ENCODE data around the gene PLIN5. TPM values are rescaled to one million over a fixed set of nuclear protein-coding genes. Genes with fewer than 3 reads are reported as not detected.

The PLIN5 gene
- polyA plus RNA-seq, 1 donor from 2014 or later, result 1.3 TPM

GRCh38 chr19:4538601-4538954 lies 3.6 kb upstream of the PLIN5 start:
- Histone ChIP-seq H3K9me3 (ENCODE audit: low read length) (no peaks in the 10 kb centered on the region), H3K4me2 (ENCODE audit: low read length) (no peak overlapping the region), H3F3A (ENCODE audit: insufficient read depth, low read length, poor library complexity, severe bottlenecking) (no peaks in the 10 kb centered on the region), H4K20me1 (ENCODE audit: insufficient read depth) (no peaks in the 10 kb centered on the region), H3K36me3 (ENCODE audit: insufficient read depth, low read length) (no peaks in the 10 kb centered on the region), H2AFZ (ENCODE audit: low read depth, low read length) (no peak overlapping the region), H3K9me2 (ENCODE audit: insufficient read depth, low read length) (no peaks in the 10 kb centered on the region), H3K9ac (ENCODE audit: low read length) (no peak overlapping the region), H3K27ac (ENCODE audit: low read length) (no peak overlapping the region), H3K27me3 (ENCODE audit: insufficient read depth, low read depth, low read length) (no peaks in the 10 kb centered on the region), H3K4me3 (ENCODE audit: low read length) (no peak overlapping the region), H3K79me2 (replicated peaks; ENCODE audit: insufficient read depth, low read length) (no peaks in the 10 kb centered on the region)
- no peak for TF ChIP-seq TAF1 (IDR thresholded peaks at IDR 0.05; ENCODE audit: low read depth)
- TF ChIP-seq POLR2AphosphoS5 (IDR thresholded peaks at IDR 0.05), result no peak

DNA sequence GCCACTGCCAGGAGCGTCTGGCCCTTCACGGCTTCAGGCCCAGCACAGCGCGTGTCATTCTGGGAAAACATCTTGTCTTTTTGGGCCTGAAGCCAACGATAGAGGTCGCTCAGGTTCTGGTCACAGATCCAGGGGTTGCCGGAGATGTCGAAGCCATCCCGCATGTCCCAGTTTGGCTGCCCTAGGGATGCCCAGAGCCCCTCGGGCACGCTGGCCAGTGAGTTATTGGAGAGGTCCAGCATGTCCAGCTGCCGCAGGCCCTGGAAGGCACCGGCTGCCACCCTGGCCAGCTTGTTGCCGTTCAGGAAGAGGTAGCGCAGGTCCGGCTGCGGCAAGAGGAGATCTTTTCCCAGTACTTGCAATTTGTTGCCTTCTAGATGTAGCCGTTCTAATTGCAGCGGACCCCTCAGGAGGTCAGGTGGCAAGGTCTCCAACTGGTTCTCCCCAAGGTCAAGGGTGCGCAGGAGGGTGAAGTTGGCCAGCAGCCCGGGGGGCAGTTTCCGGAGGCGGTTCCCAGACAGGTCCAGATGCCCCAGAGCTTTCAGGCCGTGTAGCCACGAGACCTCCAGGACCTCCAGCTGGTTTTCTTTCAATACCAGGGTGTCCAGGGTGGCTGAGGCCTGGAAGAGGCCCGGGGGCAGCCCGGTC lies 3.1 kb upstream of the PLIN5 start:
- no peaks in the 10 kb centered on the region for H3K9me3 ChIP-seq (ENCODE audit: low read length)
- no peak overlapping the region for H3K9ac ChIP-seq (ENCODE audit: low read length)
- TF ChIP-seq MXI1 (conservative IDR thresholded peaks at IDR 0.05; ENCODE audit: poor library complexity, severe bottlenecking) (no peak), EP300 (conservative IDR thresholded peaks at IDR 0.05; ENCODE audit: poor library complexity, severe bottlenecking) (no peak)

GRCh38 chr19:4536798-4537197 lies 1.8 kb upstream of the PLIN5 start:
- H3K9me2 ChIP-seq (ENCODE audit: insufficient read depth, low read length), result no peaks in the 10 kb centered on the region
- no peak overlapping the region for H2AFZ ChIP-seq (ENCODE audit: low read depth, low read length)
- no peaks in the 10 kb centered on the region for H3K27me3 ChIP-seq (ENCODE audit: insufficient read depth, low read depth, low read length)
- no peaks in the 10 kb centered on the region for H3K36me3 ChIP-seq (ENCODE audit: insufficient read depth, low read length)
- no peak overlapping the region for H3K9ac ChIP-seq (ENCODE audit: low read length)
- no peak overlapping the region for H3K4me2 ChIP-seq (ENCODE audit: low read length)
- no peaks in the 10 kb centered on the region for H3F3A ChIP-seq (ENCODE audit: insufficient read depth, low read length, poor library complexity, severe bottlenecking)
- TF ChIP-seq POLR2AphosphoS5 (IDR thresholded peaks at IDR 0.05) (no peak), RAD21 (conservative IDR thresholded peaks at IDR 0.05) (no peak), TAF1 (IDR thresholded peaks at IDR 0.05; ENCODE audit: low read depth) (no peak), MXI1 (conservative IDR thresholded peaks at IDR 0.05; ENCODE audit: poor library complexity, severe bottlenecking) (no peak), EZH2 (IDR thresholded peaks at IDR 0.05; ENCODE audit: borderline replicate concordance, insufficient read depth, low read length, poor library complexity, severe bottlenecking) (no peak), CTCF (IDR thresholded peaks at IDR 0.05; ENCODE audit: poor library complexity, severe bottlenecking) (no peak), EP300 (conservative IDR thresholded peaks at IDR 0.05; ENCODE audit: poor library complexity, severe bottlenecking) (no peak), SMC3 (conservative IDR thresholded peaks at IDR 0.05; ENCODE audit: poor library complexity) (no peak)
- TF ChIP-seq, protein P1, sequence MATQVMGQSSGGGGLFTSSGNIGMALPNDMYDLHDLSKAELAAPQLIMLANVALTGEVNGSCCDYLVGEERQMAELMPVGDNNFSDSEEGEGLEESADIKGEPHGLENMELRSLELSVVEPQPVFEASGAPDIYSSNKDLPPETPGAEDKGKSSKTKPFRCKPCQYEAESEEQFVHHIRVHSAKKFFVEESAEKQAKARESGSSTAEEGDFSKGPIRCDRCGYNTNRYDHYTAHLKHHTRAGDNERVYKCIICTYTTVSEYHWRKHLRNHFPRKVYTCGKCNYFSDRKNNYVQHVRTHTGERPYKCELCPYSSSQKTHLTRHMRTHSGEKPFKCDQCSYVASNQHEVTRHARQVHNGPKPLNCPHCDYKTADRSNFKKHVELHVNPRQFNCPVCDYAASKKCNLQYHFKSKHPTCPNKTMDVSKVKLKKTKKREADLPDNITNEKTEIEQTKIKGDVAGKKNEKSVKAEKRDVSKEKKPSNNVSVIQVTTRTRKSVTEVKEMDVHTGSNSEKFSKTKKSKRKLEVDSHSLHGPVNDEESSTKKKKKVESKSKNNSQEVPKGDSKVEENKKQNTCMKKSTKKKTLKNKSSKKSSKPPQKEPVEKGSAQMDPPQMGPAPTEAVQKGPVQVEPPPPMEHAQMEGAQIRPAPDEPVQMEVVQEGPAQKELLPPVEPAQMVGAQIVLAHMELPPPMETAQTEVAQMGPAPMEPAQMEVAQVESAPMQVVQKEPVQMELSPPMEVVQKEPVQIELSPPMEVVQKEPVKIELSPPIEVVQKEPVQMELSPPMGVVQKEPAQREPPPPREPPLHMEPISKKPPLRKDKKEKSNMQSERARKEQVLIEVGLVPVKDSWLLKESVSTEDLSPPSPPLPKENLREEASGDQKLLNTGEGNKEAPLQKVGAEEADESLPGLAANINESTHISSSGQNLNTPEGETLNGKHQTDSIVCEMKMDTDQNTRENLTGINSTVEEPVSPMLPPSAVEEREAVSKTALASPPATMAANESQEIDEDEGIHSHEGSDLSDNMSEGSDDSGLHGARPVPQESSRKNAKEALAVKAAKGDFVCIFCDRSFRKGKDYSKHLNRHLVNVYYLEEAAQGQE (IDR thresholded peaks at IDR 0.05; ENCODE audit: borderline replicate concordance), result no peak
- no peak overlapping the region for H3K27ac ChIP-seq (ENCODE audit: low read length)
- no peak overlapping the region for H3K4me3 ChIP-seq (ENCODE audit: low read length)
- no peaks in the 10 kb centered on the region for H3K9me3 ChIP-seq (ENCODE audit: low read length)
- H3K79me2 ChIP-seq (replicated peaks; ENCODE audit: insufficient read depth, low read length), result no peaks in the 10 kb centered on the region
- no peaks in the 10 kb centered on the region for H4K20me1 ChIP-seq (ENCODE audit: insufficient read depth)

More for the DNA sequence above, 3.1 kb upstream of the PLIN5 start:
- Histone ChIP-seq H3F3A (ENCODE audit: insufficient read depth, low read length, poor library complexity, severe bottlenecking) (no peaks in the 10 kb centered on the region), H3K79me2 (replicated peaks; ENCODE audit: insufficient read depth, low read length) (no peaks in the 10 kb centered on the region), H3K4me3 (ENCODE audit: low read length) (no peak overlapping the region), H4K20me1 (ENCODE audit: insufficient read depth) (no peaks in the 10 kb centered on the region), H3K27ac (ENCODE audit: low read length) (no peak overlapping the region), H3K27me3 (ENCODE audit: insufficient read depth, low read depth, low read length) (no peaks in the 10 kb centered on the region), H3K9me2 (ENCODE audit: insufficient read depth, low read length) (no peaks in the 10 kb centered on the region), H2AFZ (ENCODE audit: low read depth, low read length) (no peak overlapping the region), H3K4me2 (ENCODE audit: low read length) (no peak overlapping the region), H3K36me3 (ENCODE audit: insufficient read depth, low read length) (no peaks in the 10 kb centered on the region)

All from neural cell (in vitro differentiated cells).